HG03175 (cell line): Measurements from ENCODE around the gene ASTN2.

Source experiments
- ATAC-seq: cut with Tn5 transposase; IDR thresholded peaks from one replicate; pipeline ENCODE4 v1.9.1; 2021; ENCODE audit warnings: mild to moderate bottlenecking, moderate library complexity; ENCODE audit not compliant: unreplicated experiment

ASTN2 gene

GRCh38 chr9:116499986-116500871, 914.6 kb downstream of the ASTN2 start:
- no peak for ATAC-seq

GRCh38 chr9:116499434-116499833, 915.4 kb downstream of the ASTN2 start:
- ATAC-seq = no peak

GRCh38 chr9:116497095-116497890, 917.6 kb downstream of the ASTN2 start:
- no peak for ATAC-seq

DNA sequence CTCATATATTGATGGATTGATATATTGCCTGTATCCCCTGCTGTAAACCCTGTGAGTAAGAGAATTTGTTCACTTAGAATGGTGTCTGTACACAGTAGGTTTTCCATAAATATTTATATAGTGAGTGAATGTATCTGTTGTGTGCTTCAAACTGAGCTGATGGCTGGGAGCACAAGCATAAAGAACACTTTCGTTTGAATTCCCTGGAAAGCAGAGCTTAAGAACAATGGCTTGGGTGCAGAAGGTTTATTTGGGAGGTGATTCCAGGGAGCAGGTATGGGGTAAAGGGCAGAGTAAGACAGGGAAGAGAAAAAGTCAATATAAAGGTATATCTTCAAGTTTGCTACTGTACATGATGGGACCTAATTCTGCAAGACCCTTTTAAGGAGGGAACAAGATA, 918.7 kb downstream of the ASTN2 start:
- ATAC-seq = no peak

- no peak for ATAC-seq
Observed at GRCh38 chr9:116495725-116496124, 919.1 kb downstream of the ASTN2 start.

DNA sequence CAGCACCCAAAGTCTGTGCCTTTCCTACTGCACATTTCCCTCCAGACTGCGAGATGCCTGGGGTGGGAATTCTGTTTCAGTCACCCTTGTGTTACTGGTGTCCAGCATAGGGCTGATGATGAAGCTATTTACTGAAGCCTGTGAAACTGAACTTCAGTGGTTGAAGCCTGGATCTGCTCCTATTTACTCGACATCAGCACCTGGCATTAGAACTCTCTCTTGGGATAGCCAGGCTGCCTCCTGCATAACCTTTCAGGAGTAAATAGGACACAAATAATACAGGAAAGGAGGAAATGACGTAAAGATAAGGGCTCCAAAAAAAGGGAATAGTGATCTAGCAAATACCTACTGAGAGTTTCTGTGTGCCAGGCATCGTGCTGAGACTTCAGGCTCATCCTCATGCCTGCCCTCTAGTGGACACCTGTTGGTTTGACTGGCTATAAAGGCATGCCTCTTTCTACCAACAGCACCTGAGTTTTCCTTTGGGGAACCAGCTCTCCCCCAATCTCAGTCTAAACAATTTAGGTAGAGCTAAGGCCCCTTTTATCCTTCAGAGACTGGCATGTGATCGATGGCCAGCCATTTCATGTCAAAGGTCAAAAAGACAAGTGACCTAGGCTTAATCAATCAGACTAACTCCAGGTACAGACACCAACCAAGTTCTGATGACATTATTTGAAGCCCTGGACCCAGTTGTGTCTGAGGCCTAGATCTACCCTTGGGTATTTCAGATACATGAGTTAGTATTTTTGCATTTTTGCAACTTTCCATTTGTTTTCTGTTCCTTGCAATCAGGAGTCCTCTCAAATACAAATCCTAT, 919.8 kb downstream of the ASTN2 start:
- no peak for ATAC-seq

GRCh38 chr9:116493183-116493860, 921.5 kb downstream of the ASTN2 start:
- ATAC-seq = no peak

DNA sequence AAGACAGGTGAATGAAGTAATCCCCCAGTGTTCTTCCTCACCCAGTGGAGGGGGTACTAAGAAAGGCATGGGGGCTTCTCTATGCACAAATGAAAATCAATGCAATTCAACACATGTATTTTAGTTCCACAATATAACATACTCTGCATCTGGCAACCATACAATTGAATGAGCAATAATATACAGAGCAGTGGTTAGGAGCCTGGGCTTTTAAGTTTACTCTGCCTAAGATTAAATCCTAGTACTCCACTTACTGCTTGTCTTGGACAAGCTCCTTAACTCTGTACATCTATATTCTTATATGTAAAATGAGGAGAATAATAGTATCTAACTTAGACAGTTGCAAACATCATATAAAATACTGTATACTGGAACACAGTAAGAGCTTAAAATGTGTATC, 923.2 kb downstream of the ASTN2 start:
- ATAC-seq = no peak

DNA sequence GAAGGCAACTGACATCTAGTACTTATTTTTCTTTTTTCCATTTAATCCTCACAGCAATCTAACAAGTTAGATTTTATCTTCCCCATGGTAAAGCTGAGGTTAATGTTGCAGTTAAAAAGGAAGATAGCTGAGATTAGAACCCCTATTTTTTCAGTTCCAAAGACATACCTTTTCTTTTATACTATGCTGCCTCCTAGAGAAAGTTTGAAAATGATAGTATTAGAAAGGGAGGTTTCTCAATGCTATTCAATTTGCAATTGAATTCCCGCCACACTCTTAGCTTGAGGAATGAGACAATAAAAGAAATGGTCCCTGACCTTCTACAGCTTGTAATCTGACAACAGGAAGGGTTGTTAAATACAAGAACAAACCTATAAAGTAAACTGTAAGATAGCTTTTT, 923.6 kb downstream of the ASTN2 start:
- no peak for ATAC-seq

DNA sequence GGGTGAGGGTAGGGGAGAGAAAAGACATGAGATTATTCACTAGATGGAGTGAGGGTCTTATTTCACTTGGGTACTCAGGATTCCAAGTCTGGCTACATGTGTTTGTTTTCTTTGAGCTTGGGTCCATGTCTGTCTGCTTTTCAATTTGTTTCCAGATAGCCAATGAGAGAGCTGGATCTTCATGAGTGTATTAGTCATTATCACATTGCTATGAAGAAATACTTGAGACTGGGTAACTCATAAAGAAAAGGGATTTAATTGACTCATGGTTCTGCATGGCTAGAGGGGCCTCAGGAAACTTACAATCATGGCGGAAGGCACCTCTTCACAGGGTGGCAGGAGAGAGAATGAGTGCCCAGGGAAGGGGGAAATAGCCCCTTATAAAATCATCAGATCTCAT, 924.5 kb downstream of the ASTN2 start:
- ATAC-seq = no peak

GRCh38 chr9:116488373-116488772, 926.5 kb downstream of the ASTN2 start:
- ATAC-seq = no peak

DNA sequence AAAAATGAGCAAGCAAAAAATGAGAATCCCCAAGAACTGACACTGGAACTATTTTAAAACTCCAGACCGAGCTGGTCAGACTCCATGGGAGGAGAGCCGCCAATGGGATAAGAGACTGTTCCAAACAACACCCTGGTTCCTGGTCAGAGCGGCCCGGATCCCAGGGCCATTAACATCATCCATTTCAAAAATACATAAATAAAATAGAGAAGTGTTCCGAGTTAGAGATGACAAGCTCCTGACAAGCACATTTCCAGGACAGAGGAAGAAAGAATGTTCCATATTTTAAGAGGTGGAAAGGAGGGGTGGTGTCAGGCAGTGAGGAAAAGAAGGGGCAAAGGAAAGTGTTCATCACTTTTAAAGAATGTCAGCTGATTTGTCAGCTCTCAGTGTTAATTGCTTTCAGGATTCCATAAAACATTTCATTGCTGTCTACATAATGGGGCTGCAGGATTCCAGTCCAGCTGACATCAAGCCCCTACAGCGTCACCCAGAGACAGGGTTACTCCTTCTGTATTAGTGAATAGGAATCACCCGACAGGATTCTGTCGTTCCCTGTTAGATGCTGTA, 930.3 kb downstream of the ASTN2 start:
- ATAC-seq = no peak

DNA sequence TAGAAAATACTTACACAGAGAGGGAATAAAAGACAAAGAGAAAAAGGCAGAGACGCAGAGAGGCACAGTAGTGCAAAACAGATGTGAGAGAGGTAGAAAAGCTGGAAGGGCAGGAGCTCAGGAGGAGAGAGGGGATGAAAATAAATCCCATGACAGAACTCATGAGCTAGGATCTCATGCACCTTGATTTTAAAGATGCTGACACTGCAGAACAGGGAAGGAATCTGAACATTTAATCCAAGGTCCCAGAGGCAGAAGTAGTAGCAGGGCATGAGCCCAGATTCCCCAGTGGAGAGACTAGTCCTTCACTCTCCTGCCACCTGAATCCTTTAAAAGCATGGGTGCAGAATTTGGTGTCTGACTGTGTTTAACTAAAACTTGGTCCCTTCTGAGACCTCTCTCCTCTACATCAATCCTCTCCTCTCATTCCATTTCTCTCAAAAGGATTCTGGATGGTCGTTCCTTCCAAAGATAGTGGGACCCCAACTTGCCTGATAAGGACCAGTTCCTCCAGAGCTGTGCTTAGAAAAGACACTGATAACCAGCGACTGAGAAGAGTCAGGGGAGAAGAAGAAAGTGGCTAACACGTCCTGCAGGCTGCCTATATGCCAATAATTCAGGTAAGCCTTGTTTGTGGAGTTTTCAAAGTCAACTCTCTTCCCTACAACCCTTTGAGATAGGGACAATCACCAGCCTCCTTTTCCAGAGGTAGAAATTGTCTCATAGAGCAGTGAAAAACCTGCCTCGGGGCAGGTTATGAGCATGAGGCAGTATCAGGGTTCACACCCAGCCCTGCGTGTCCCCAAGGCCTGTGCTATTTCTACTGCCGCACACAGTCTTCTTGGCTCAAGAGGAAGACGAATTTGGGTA, 931.0 kb downstream of the ASTN2 start:
- ATAC-seq = no peak

DNA sequence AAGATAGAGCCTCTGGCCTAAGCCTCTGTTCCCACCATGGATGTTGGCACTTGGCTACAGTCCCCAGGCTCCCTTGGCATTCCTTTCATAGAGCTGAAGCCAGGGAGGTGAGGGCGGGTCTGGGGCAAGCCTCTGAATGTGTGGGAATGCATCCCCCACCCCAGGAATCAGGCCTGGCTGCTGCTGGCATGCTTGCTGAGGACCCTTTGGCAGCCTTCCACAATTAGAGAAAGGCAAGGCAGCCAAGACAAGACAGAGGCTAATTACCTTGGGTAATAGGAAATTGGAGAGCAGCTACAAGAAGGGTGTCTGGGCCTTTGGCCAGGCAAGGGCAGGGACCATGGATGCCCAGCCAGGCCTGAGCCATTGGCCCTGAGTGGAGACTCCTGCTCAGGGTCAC, 932.1 kb downstream of the ASTN2 start:
- ATAC-seq = no peak

GRCh38 chr9:116480700-116481099, 934.2 kb downstream of the ASTN2 start:
- ATAC-seq = no peak

GRCh38 chr9:116479967-116480366, 934.9 kb downstream of the ASTN2 start:
- no peak for ATAC-seq

DNA sequence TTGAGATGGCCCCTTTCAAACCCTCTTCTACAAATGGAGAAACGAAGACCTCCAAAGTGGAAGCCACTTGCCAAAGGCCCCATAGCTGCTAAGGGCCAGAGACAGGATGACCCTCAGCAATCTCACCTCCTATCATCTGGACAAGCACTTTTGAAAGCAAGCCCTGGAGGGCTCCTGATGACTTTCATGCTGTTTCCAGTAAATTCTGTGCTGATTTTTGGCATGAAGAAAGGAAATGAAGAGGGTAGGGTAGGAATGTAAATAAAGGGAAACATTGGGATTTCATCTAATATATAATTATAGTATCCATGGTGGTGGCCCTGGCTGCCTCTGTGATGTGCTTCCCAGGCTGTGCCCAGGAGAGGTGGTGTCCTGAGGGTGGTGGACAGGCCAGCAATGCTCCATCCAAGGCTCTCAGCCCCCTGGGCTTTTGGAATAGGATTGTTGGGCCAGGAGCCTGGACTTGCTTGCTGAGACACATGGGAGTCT, 935.8 kb downstream of the ASTN2 start:
- ATAC-seq = no peak

GRCh38 chr9:116477584-116478141, 937.2 kb downstream of the ASTN2 start:
- no peak for ATAC-seq

GRCh38 chr9:116476935-116477381, 937.9 kb downstream of the ASTN2 start:
- no peak for ATAC-seq
